Measurements from ENCODE around the gene DPPA3. TPM values are rescaled to one million over a fixed set of nuclear protein-coding genes. Genes with fewer than 3 reads are reported as not detected.
"Not testable (repeated sequence)": the region's sequence is repeated elsewhere in the genome, so short reads cannot be mapped to it uniquely, and the experiment has no call there.

The DPPA3 gene
- total RNA-seq, 4 donors from 2014 or later = not detected

- no peaks in the 10 kb centered on the region for H3K36me3 ChIP-seq
- intact Hi-C loops (cut with DNase I) = no loop called here
- WGBS, 2 donors = 91 to 93% methylated on average over 28 of the region's 28 CpGs
- H3K4me3 ChIP-seq (replicated peaks in 1 of 3) = no peak overlapping the region
- H3K4me1 ChIP-seq = no peaks in the 10 kb centered on the region
- H3K27ac ChIP-seq = no peak overlapping the region
- no peak for TF ChIP-seq CTCF (IDR thresholded peaks at IDR 0.05)
- no peak for TF ChIP-seq POLR2A (IDR thresholded peaks at IDR 0.05)
- H3K27me3 ChIP-seq = no peaks in the 10 kb centered on the region
- DNase-seq = no peak
- H3K9me3 ChIP-seq = no peaks in the 10 kb centered on the region
These were observed 1.7 kb downstream of the DPPA3 start for GRCh38 chr12:7712841-7713442.

GRCh38 chr12:7716381-7716780 lies 5.1 kb downstream of the DPPA3 start:
- intact Hi-C loops (cut with DNase I) = no loop called here

GRCh38 chr12:7719946-7720730 lies 8.9 kb downstream of the DPPA3 start:
- H3K27me3 ChIP-seq = no peaks in the 10 kb centered on the region
- H3K4me1 ChIP-seq = no peaks in the 10 kb centered on the region
- H3K9me3 ChIP-seq = no peaks in the 10 kb centered on the region
- no peaks in the 10 kb centered on the region for H3K36me3 ChIP-seq
- TF ChIP-seq CTCF (IDR thresholded peaks at IDR 0.05) (no peak), POLR2A (IDR thresholded peaks at IDR 0.05) (no peak)
- no peak overlapping the region for H3K27ac ChIP-seq
- 67 to 70% methylated on average over 15 of the region's 15 CpGs for WGBS, 2 donors
- no peak overlapping the region for H3K4me3 ChIP-seq (replicated peaks in 1 of 3)
- intact Hi-C loops (cut with DNase I) = no loop called here
- no peak for DNase-seq

More at GRCh38 chr12:7716381-7716780, 5.1 kb downstream of the DPPA3 start:
- no peaks in the 10 kb centered on the region for H3K27me3 ChIP-seq
- WGBS, 2 donors = 11 to 23% methylated on average over 5 of the region's 5 CpGs
- no peaks in the 10 kb centered on the region for H3K4me1 ChIP-seq
- H3K27ac ChIP-seq = no peak overlapping the region
- no peaks in the 10 kb centered on the region for H3K36me3 ChIP-seq
- H3K9me3 ChIP-seq = no peaks in the 10 kb centered on the region
- DNase-seq = no peak
- H3K4me3 ChIP-seq (replicated peaks in 1 of 3) = no peak overlapping the region
- TF ChIP-seq CTCF (IDR thresholded peaks at IDR 0.05) = no peak

GRCh38 chr12:7723926-7724325 lies 12.7 kb downstream of the DPPA3 start:
- Histone ChIP-seq H3K4me1 (no peaks in the 10 kb centered on the region), H3K27ac (no peak overlapping the region), H3K9me3 (no peaks in the 10 kb centered on the region), H3K27me3 (no peaks in the 10 kb centered on the region), H3K36me3 (no peaks in the 10 kb centered on the region), H3K4me3 (replicated peaks in 1 of 3) (no peak overlapping the region)
- WGBS, 2 donors = 77 to 83% methylated on average over 3 of the region's 3 CpGs
- TF ChIP-seq POLR2A (IDR thresholded peaks at IDR 0.05) = no peak
- TF ChIP-seq CTCF (IDR thresholded peaks at IDR 0.05) = no peak
- no peak for DNase-seq
- intact Hi-C loops (cut with DNase I) = no loop called here

- 51 to 60% methylated on average over 4 of the region's 4 CpGs for WGBS, 2 donors
- no peaks in the 10 kb centered on the region for H3K36me3 ChIP-seq
- no peaks in the 10 kb centered on the region for H3K27me3 ChIP-seq
- no peaks in the 10 kb centered on the region for H3K4me1 ChIP-seq
- TF ChIP-seq CTCF (IDR thresholded peaks at IDR 0.05) (no peak), POLR2A (IDR thresholded peaks at IDR 0.05) (no peak)
- intact Hi-C loops (cut with DNase I) = no loop called here
- no peak for DNase-seq
- H3K9me3 ChIP-seq = no peaks in the 10 kb centered on the region
- no peak overlapping the region for H3K4me3 ChIP-seq (replicated peaks in 1 of 3)
- H3K27ac ChIP-seq = no peak overlapping the region
These were observed 18.5 kb downstream of the DPPA3 start for GRCh38 chr12:7729746-7730145.

- DNase-seq; H3K4me1 ChIP-seq; H3K36me3 ChIP-seq; H3K9me3 ChIP-seq; intact Hi-C loops (cut with DNase I); H3K4me3 ChIP-seq (replicated peaks in 1 of 3); H3K27me3 ChIP-seq; H3K27ac ChIP-seq: not testable (repeated sequence)
These were observed 19.8 kb downstream of the DPPA3 start for GRCh38 chr12:7730984-7731383.

Measured in thyroid gland (tissue), 4 donors.